Caco-2 (cell line): ENCODE measurements around the gene B3GNT4. TPM values are rescaled to one million over a fixed set of nuclear protein-coding genes. Genes with fewer than 3 reads are reported as not detected.

Experiments
- BruUV-seq: library from RNA; stranded (reverse); fragments of 400-500 nt; replicated peaks from 2 replicates; lab custom pipeline; 2021; lab: Mats Ljungman, UMichigan
- CTCF ChIA-PET: fragments of 300-600 bp; sonication (Branson Sonifier 250); formaldehyde crosslinking; loops from one replicate; lab custom pipeline; 2022; ENCODE audit warnings: antibody characterized with exemption; lab: Charles Lee
- POLR2A ChIA-PET: fragments of 300-600 bp; sonication (Branson Sonifier 250); formaldehyde crosslinking; loops from one replicate; lab custom pipeline; 2022; ENCODE audit warnings: antibody characterized with exemption; lab: Charles Lee
- DNase-seq, 2 experiments: peaks; one replicate each; pipeline versions ENCODE4 v3.0.0 to v3.0.0-alpha.2; 2020 to 2022
- H3K27me3 ChIP-seq: replicated peaks from 2 replicates; pipeline ENCODE4 v1.6.0; 2011; ENCODE audit warnings: low read length; ENCODE audit not compliant: control insufficient read depth, insufficient read depth
- H3K36me3 ChIP-seq: 2 replicates; pipeline ENCODE4 v1.5.1; 2011; ENCODE audit warnings: low read length; ENCODE audit not compliant: control insufficient read depth, insufficient read depth
- H3K4me1 ChIP-seq: fragments of 250-450 bp; sonication (Bioruptor Pico); 2 replicates; pipeline ENCODE4 v1.5.1; 2020; ENCODE audit warnings: mild to moderate bottlenecking
- H3K4me3 ChIP-seq: 2 replicates; pipeline ENCODE4 v1.5.1; 2011; ENCODE audit warnings: low read depth, mild to moderate bottlenecking, control low read depth, low read length
- H3K9me3 ChIP-seq: fragments of 250-450 bp; sonication (Bioruptor Pico); 2 replicates; pipeline ENCODE4 v1.5.1; 2020; ENCODE audit warnings: mild to moderate bottlenecking, moderate library complexity
- H3K27ac Mint-ChIP-seq: one replicate; pipeline ENCODE4 v1.8.0; 2022; ENCODE audit warnings: mixed read lengths; ENCODE audit not compliant: unreplicated experiment
- H3K27me3 Mint-ChIP-seq: one replicate; pipeline ENCODE4 v1.8.0; 2022; ENCODE audit warnings: mixed read lengths; ENCODE audit not compliant: insufficient read depth, unreplicated experiment
- H3K36me3 Mint-ChIP-seq: one replicate; pipeline ENCODE4 v1.8.0; 2022; ENCODE audit warnings: mild to moderate bottlenecking, mixed read lengths; ENCODE audit not compliant: insufficient read depth, unreplicated experiment
- H3K4me1 Mint-ChIP-seq: one replicate; pipeline ENCODE4 v1.8.0; 2022; ENCODE audit warnings: low read depth, mixed read lengths; ENCODE audit not compliant: unreplicated experiment
- H3K4me3 Mint-ChIP-seq: one replicate; pipeline ENCODE4 v1.8.0; 2022; ENCODE audit warnings: mild to moderate bottlenecking, moderate library complexity, mixed read lengths; ENCODE audit not compliant: unreplicated experiment
- H3K9me3 Mint-ChIP-seq: one replicate; pipeline ENCODE4 v1.8.0; 2022; ENCODE audit warnings: mixed read lengths; ENCODE audit not compliant: unreplicated experiment
- CTCF ChIP-seq, 2 experiments: fragments of 200-600 bp in 1 of 2; IDR thresholded peaks; 1 replicate in 1 of 2; 2 replicates in 1 of 2; pipeline versions ENCODE4 v1.5.1 to v1.8.0; 2011 to 2022; ENCODE audit warnings: antibody characterized with exemption in 1 of 2, control low read depth in 1 of 2, inconsistent platforms in 1 of 2, low read depth in 1 of 2, low read length in 1 of 2, mild to moderate bottlenecking in 1 of 2, moderate library complexity in 1 of 2; ENCODE audit not compliant: insufficient read depth in 1 of 2, severe bottlenecking in 1 of 2, unreplicated experiment in 1 of 2
- intact Hi-C: fragments of 100-400 bp; cut with micrococcal nuclease; formaldehyde crosslinking; loops from one replicate; pipeline ENCODE4 v1.10.0; 2022; ENCODE audit not compliant: unreplicated experiment
- total RNA-seq: library from RNA; stranded (reverse); gene quantifications from 2 replicates; pipeline ENCODE4 v1.2.3, GENCODE V29; 2022

Gene B3GNT4
- total RNA-seq, 1 experiment from 2014 or later: 2.2 TPM

- no peak for TF ChIP-seq CTCF (IDR thresholded peaks at IDR 0.05; ENCODE audit: insufficient read depth in 1 of 2, low read depth in 1 of 2, low read length in 1 of 2, severe bottlenecking in 1 of 2, unreplicated experiment in 1 of 2)
- no TSS peak for BruUV-seq
- no peaks in the 10 kb centered on the region for H3K9me3 ChIP-seq
- Mint-ChIP-seq H3K4me3 (no peak overlapping the region), H3K27me3 (no peaks in the 10 kb centered on the region), H3K27ac (no peak overlapping the region), H3K4me1 (peaks cover 19% of the 10 kb centered on the region), H3K9me3 (no peaks in the 10 kb centered on the region), H3K36me3 (peaks cover 28% of the 10 kb centered on the region)
- ChIA-PET POLR2A (no interaction called here), CTCF (no interaction called here)
- peaks cover 14% of the 10 kb centered on the region for H3K4me1 ChIP-seq
- no peaks in the 10 kb centered on the region for H3K36me3 ChIP-seq
- DNase-seq: no peak
- no peaks in the 10 kb centered on the region for H3K27me3 ChIP-seq
- no peak overlapping the region for H3K4me3 ChIP-seq
- intact Hi-C loops: no loop called here
Measured at GRCh38 chr12:122228092-122228491, 24.6 kb downstream of the B3GNT4 start.

GRCh38 chr12:122230798-122231197, 27.3 kb downstream of the B3GNT4 start:
- ChIA-PET POLR2A (no interaction called here), CTCF (no interaction called here)
- Histone ChIP-seq H3K36me3 (no peaks in the 10 kb centered on the region; the same call in 1 of the 2 replicates), H3K9me3 (no peaks in the 10 kb centered on the region), H3K4me1 (no peaks in the 10 kb centered on the region; the same call in 1 of the 2 replicates), H3K27me3 (no peaks in the 10 kb centered on the region), H3K4me3 (no peak overlapping the region)
- no peak overlapping the region for H3K27ac Mint-ChIP-seq
- no TSS peak for BruUV-seq
- intact Hi-C loops: no loop called here
- no peak for TF ChIP-seq CTCF (IDR thresholded peaks at IDR 0.05; ENCODE audit: insufficient read depth in 1 of 2, low read depth in 1 of 2, low read length in 1 of 2, severe bottlenecking in 1 of 2, unreplicated experiment in 1 of 2)
- H3K9me3 Mint-ChIP-seq: no peaks in the 10 kb centered on the region
- H3K4me1 Mint-ChIP-seq: peaks cover 7% of the 10 kb centered on the region
- H3K36me3 Mint-ChIP-seq: peaks cover 15% of the 10 kb centered on the region
- H3K27me3 Mint-ChIP-seq: no peaks in the 10 kb centered on the region
- no peak for DNase-seq
- H3K4me3 Mint-ChIP-seq: no peak overlapping the region

GRCh38 chr12:122232691-122233090, 29.2 kb downstream of the B3GNT4 start:
- H3K4me1 Mint-ChIP-seq: no peaks in the 10 kb centered on the region
- no peaks in the 10 kb centered on the region for H3K9me3 Mint-ChIP-seq
- no peak overlapping the region for H3K27ac Mint-ChIP-seq
- H3K4me3 ChIP-seq: no peak overlapping the region
- no peak for TF ChIP-seq CTCF (IDR thresholded peaks at IDR 0.05; ENCODE audit: insufficient read depth in 1 of 2, low read depth in 1 of 2, low read length in 1 of 2, severe bottlenecking in 1 of 2, unreplicated experiment in 1 of 2)
- no peaks in the 10 kb centered on the region for H3K9me3 ChIP-seq
- intact Hi-C loops: no loop called here
- H3K4me1 ChIP-seq: no peaks in the 10 kb centered on the region
- DNase-seq: no peak
- CTCF ChIA-PET: no interaction called here
- H3K27me3 Mint-ChIP-seq: no peaks in the 10 kb centered on the region
- no peak overlapping the region for H3K4me3 Mint-ChIP-seq
- H3K36me3 Mint-ChIP-seq: peaks cover 20% of the 10 kb centered on the region
- H3K27me3 ChIP-seq: no peaks in the 10 kb centered on the region
- H3K36me3 ChIP-seq: no peaks in the 10 kb centered on the region; the same call in 1 of the 2 replicates
- POLR2A ChIA-PET: no interaction called here
- BruUV-seq: no TSS peak
